ENCODE measurements around the gene FAT1.

DNA sequence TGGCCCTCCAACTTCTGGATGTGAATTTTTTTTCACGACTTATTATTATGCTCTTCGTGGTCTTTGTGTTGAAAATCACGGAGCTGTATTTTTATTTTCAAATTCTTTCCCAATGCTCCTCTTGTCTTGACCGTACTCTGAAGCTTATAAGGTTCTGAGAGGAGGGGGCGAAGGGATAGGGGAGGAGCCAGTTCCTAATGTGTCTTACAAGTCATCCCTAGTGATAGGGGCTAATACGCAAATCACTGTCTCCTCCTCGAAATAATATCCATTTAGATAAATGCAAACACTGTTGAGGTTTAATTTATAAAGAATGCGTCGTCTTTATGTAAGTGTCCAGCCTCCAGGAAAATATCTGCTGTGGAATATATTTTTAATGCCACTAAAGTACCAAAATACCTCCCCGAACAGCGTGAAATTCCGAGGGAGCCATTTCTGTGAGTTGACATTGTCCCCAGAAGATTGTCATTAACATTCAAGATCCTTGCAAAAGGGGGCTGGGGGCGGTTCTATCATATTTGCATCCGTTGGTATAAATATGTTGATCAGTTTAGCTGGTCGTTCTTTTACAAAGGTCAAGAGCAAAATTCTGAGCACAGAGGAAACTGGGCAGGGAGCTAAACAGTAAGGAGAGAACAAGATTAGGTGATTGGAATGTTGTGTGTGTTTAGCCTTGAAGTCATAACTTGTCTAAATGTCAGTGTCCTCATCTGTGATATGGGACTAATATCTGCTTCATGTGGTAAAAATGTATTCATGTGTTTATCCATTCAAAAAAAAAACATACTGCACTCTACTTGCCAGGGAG, 3.7 kb upstream of the FAT1 start:
- TF ChIP-seq ATF7 (IDR thresholded peaks at IDR 0.05), result no peak
- TF ChIP-seq, protein P1, sequence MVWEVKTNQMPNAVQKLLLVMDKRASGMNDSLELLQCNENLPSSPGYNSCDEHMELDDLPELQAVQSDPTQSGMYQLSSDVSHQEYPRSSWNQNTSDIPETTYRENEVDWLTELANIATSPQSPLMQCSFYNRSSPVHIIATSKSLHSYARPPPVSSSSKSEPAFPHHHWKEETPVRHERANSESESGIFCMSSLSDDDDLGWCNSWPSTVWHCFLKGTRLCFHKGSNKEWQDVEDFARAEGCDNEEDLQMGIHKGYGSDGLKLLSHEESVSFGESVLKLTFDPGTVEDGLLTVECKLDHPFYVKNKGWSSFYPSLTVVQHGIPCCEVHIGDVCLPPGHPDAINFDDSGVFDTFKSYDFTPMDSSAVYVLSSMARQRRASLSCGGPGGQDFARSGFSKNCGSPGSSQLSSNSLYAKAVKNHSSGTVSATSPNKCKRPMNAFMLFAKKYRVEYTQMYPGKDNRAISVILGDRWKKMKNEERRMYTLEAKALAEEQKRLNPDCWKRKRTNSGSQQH (CRISPR knock-in tag; IDR thresholded peaks at IDR 0.05), result no peak
- no peak for TF ChIP-seq SRF (CRISPR knock-in tag; IDR thresholded peaks at IDR 0.05)
- no peak for TF ChIP-seq MAFK (IDR thresholded peaks at IDR 0.05; ENCODE audit: low read length)
- TF ChIP-seq TARDBP (IDR thresholded peaks at IDR 0.05), result no peak
- no peak for TF ChIP-seq RFX5 (IDR thresholded peaks at IDR 0.05; ENCODE audit: low read depth, low read length)
- no peak for TF ChIP-seq RNF2 (IDR thresholded peaks at IDR 0.05)
- TF ChIP-seq ETV5 (CRISPR knock-in tag; IDR thresholded peaks at IDR 0.05; ENCODE audit: low read depth), result no peak
- no peak for TF ChIP-seq SP1 (CRISPR knock-in tag; IDR thresholded peaks at IDR 0.05)
- TF ChIP-seq, protein P2, sequence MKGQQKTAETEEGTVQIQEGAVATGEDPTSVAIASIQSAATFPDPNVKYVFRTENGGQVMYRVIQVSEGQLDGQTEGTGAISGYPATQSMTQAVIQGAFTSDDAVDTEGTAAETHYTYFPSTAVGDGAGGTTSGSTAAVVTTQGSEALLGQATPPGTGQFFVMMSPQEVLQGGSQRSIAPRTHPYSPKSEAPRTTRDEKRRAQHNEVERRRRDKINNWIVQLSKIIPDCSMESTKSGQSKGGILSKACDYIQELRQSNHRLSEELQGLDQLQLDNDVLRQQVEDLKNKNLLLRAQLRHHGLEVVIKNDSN (CRISPR knock-in tag; IDR thresholded peaks at IDR 0.05), result no peak
- no peak for TF ChIP-seq POLR2AphosphoS2 (IDR thresholded peaks at IDR 0.05; ENCODE audit: low read length)
